HFFc6 (cell line): ENCODE results near the gene CCDC146. TPM values are rescaled to one million over a fixed set of nuclear protein-coding genes. Genes with fewer than 3 reads are reported as not detected.

Experiments
- DNase-seq: peaks from one replicate; pipeline ENCODE4 v3.0.0-alpha.2; 2018
- H3K27ac Mint-ChIP-seq: 2 replicates; pipeline ENCODE4 v1.8.0; 2020; ENCODE audit warnings: mild to moderate bottlenecking, mixed read lengths
- H3K27me3 Mint-ChIP-seq: 2 replicates; pipeline ENCODE4 v1.8.0; 2021; ENCODE audit warnings: mild to moderate bottlenecking, moderate library complexity, mixed read lengths; ENCODE audit not compliant: insufficient read depth
- H3K36me3 Mint-ChIP-seq: 2 replicates; pipeline ENCODE4 v1.8.0; 2021; ENCODE audit warnings: low read depth, mixed read lengths
- H3K4me1 Mint-ChIP-seq: 2 replicates; pipeline ENCODE4 v1.8.0; 2020; ENCODE audit warnings: low read depth, mixed read lengths
- H3K4me3 Mint-ChIP-seq: 2 replicates; pipeline ENCODE4 v1.8.0; 2020; ENCODE audit warnings: mild to moderate bottlenecking, moderate library complexity, mixed read lengths
- H3K9me3 Mint-ChIP-seq: 2 replicates; pipeline ENCODE4 v1.8.0; 2020; ENCODE audit warnings: mild to moderate bottlenecking, mixed read lengths
- total RNA-seq, 6 experiments: library from RNA; stranded (reverse); fragmentation: NEBNext Ultra II Directional; extraction: Animal tissue kit (Norgen Biotek cat#: 25700); gene quantifications; 2 replicates in 1 of 6; 3 replicates in 5 of 6; pipeline ENCODE4 v1.2.3, GENCODE V29; 2021
- TF ChIP-seq, protein P1 (sequence below): fragments of 200-600 bp; sonication (generic); IDR thresholded peaks from 2 replicates; pipeline ENCODE4 v1.5.0; 2021; ENCODE audit warnings: antibody characterized with exemption, mild to moderate bottlenecking

CCDC146 gene
- total RNA-seq, 6 experiments from 2014 or later, result 0.09 to 0.70 (median 0.57) TPM

DNA sequence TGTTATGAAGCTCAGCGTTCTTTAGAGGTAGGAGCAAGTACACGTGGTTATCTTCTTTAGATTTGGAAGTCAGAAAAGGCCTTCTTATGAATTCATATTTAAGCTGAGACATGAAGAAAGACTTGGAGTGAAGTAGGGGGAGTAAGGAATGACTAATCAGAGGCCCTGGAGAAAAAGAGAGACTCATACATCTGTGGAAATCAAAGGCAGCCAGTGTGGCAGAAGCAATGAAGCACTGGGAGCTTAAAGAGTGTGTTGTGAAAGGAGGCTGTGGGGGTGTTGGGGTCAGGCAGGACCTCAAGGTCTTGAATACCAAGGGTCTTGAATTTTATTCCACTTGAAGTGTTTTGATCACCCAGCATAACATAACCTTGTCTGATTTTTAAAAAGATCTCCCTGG is 112.9 kb downstream of the CCDC146 start:
- DNase-seq, result no peak
- Mint-ChIP-seq H3K9me3 (peaks cover 6% of the 10 kb centered on the region; the same call in 1 of the 2 replicates), H3K27ac (no peak overlapping the region), H3K27me3 (peaks cover 2% of the 10 kb centered on the region), H3K4me1 (peaks cover 21% of the 10 kb centered on the region), H3K36me3 (no peaks in the 10 kb centered on the region), H3K4me3 (no peak overlapping the region)
- TF ChIP-seq, protein P1, sequence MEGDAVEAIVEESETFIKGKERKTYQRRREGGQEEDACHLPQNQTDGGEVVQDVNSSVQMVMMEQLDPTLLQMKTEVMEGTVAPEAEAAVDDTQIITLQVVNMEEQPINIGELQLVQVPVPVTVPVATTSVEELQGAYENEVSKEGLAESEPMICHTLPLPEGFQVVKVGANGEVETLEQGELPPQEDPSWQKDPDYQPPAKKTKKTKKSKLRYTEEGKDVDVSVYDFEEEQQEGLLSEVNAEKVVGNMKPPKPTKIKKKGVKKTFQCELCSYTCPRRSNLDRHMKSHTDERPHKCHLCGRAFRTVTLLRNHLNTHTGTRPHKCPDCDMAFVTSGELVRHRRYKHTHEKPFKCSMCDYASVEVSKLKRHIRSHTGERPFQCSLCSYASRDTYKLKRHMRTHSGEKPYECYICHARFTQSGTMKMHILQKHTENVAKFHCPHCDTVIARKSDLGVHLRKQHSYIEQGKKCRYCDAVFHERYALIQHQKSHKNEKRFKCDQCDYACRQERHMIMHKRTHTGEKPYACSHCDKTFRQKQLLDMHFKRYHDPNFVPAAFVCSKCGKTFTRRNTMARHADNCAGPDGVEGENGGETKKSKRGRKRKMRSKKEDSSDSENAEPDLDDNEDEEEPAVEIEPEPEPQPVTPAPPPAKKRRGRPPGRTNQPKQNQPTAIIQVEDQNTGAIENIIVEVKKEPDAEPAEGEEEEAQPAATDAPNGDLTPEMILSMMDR, result no peak

DNA sequence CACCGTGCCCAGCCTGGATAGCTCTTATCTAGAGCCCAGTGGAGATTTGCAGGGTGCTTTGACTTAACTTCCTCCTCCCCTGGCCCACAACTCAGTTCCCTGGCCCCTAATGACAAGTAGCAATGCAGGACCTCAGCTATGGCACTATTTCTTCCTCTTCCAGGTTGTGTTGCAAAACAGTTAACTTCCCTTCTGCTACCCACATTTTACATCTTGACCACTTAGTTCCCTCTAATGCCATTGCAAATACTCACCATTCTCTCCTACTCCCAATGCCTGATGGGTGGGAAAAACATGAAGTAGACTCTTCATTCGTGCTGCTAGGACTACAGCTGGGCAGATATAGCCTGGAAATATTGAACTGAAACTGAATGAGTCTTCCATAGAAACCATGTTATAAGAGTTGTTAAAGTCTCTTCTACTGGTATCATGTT is 116.3 kb downstream of the CCDC146 start:
- no peaks in the 10 kb centered on the region for H3K9me3 Mint-ChIP-seq
- H3K4me3 Mint-ChIP-seq, result no peak overlapping the region
- H3K4me1 Mint-ChIP-seq, result peaks cover 21% of the 10 kb centered on the region
- TF ChIP-seq, protein P1, result no peak
- DNase-seq, result no peak
- H3K27me3 Mint-ChIP-seq, result no peaks in the 10 kb centered on the region; the same call in none of the 2 replicates
- no peak overlapping the region for H3K27ac Mint-ChIP-seq
- no peaks in the 10 kb centered on the region for H3K36me3 Mint-ChIP-seq

DNA sequence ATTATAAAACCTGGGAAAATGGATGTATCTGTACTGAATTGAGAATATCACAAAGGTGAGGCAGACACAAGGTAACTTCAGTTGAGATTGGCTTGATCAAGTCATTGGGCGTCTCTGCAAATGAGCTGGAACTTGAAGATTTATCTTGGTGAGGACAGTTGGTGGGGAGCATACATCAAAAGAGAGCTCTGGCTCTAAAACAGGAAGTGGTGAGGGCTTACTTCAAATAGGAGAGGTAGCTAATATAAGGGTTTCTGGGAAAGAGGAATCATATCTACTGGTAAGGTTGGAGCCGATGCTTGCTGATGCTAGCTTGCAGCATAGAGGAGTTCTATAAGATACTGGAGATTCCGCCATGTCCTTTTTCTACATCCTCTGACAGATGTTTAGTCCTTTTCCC is 117.1 kb downstream of the CCDC146 start:
- TF ChIP-seq, protein P1, result no peak
- Mint-ChIP-seq H3K9me3 (no peaks in the 10 kb centered on the region), H3K4me3 (no peak overlapping the region), H3K27me3 (no peaks in the 10 kb centered on the region; the same call in none of the 2 replicates), H3K27ac (no peak overlapping the region), H3K36me3 (no peaks in the 10 kb centered on the region), H3K4me1 (peaks cover 21% of the 10 kb centered on the region)
- no peak for DNase-seq

DNA sequence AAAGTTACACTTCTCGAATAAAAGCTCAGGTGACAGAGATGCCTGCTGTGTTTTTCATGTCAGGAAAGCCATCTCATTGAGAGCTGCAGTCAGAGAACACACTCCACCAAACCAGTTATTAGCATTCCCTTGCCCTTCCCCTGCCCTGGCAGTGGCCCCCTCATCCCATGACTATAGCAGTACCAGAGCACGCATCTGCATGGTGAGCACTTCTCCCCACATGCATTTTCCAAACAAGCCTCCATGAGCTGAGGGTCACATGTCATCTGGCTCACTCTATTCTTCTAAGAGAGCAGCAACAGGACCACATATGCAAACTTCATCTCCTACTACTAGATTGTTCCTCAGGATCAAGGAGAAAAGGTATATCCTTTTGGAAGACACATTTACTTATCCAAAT is 119.7 kb downstream of the CCDC146 start:
- H3K36me3 Mint-ChIP-seq, result no peaks in the 10 kb centered on the region
- no peaks in the 10 kb centered on the region; the same call in none of the 2 replicates for H3K27me3 Mint-ChIP-seq
- H3K9me3 Mint-ChIP-seq, result no peaks in the 10 kb centered on the region
- DNase-seq, result no peak
- H3K4me3 Mint-ChIP-seq, result no peak overlapping the region
- TF ChIP-seq, protein P1, result no peak
- peaks cover 23% of the 10 kb centered on the region for H3K4me1 Mint-ChIP-seq
- no peak overlapping the region for H3K27ac Mint-ChIP-seq

DNA sequence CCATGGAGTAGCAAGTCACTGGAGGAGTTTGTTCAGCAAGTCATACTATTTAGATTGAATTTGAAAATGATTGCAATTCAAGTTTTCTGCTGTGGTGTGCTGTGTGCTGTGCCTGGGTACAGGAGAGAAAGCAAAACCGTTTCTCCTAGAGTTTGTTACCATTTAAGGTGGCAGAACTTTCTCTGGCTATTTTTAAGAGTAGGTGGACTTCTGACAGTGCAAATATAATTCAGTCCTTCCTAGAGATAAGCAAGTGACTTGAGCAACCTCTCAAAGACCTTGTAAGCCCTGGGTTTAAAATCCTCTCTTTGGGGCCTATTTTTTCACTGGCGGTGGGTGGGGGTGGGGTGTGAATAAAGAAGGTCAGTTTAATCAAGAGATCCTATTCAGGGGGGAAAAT is 120.1 kb downstream of the CCDC146 start:
- Mint-ChIP-seq H3K36me3 (no peaks in the 10 kb centered on the region), H3K4me3 (no peak overlapping the region), H3K27me3 (no peaks in the 10 kb centered on the region; the same call in none of the 2 replicates), H3K4me1 (peaks cover 23% of the 10 kb centered on the region), H3K9me3 (no peaks in the 10 kb centered on the region), H3K27ac (no peak overlapping the region)
- TF ChIP-seq, protein P1, result no peak
- no peak for DNase-seq
